GM13976 (cell line): Measurements from ENCODE around the gene SBNO1.
"Not testable (repeated sequence)": the region's sequence is repeated elsewhere in the genome, so short reads cannot be mapped to it uniquely, and the experiment has no call there.

Source experiments
- DNase-seq: peaks from one replicate; pipeline ENCODE4 v3.0.0; 2012; ENCODE audit warnings: low spot score
- in situ Hi-C: fragments of 300-500 bp; cut with MboI; formaldehyde crosslinking; loops from one replicate; pipeline ENCODE4 v1.12.0; 2022; ENCODE audit warnings: low sequenced_read_pairs, mixed read lengths, inconsistent platforms; ENCODE audit not compliant: unreplicated experiment
- TF ChIP-seq, protein P1 (sequence below): IDR thresholded peaks from 2 replicates; pipeline ENCODE4 v1.5.1; 2012; ENCODE audit warnings: borderline replicate concordance, mild to moderate bottlenecking; ENCODE audit not compliant: insufficient read depth; ENCODE audit errors: extremely low read depth, missing control alignments, control extremely low read depth

SBNO1 gene

DNA sequence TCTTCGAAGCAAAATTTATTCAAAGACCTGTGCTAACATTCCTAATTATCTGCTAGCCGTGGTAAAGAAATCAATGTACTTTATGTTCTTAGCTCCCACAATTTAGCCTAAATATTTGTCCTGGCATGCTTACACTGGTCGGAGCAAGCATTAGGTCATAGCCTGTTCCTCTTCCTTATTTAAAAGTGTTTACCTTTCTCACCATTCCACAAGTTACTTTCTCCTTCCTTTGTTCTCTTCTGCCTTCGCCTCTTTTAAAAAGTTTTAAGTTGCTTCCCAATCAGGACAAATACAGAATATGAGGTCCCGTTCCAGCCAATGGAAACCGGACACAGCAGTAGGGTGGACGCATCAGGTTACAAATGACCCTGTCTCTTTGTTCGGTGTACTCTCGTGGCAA is 104.6 kb downstream of the SBNO1 start:
- TF ChIP-seq, protein P1, sequence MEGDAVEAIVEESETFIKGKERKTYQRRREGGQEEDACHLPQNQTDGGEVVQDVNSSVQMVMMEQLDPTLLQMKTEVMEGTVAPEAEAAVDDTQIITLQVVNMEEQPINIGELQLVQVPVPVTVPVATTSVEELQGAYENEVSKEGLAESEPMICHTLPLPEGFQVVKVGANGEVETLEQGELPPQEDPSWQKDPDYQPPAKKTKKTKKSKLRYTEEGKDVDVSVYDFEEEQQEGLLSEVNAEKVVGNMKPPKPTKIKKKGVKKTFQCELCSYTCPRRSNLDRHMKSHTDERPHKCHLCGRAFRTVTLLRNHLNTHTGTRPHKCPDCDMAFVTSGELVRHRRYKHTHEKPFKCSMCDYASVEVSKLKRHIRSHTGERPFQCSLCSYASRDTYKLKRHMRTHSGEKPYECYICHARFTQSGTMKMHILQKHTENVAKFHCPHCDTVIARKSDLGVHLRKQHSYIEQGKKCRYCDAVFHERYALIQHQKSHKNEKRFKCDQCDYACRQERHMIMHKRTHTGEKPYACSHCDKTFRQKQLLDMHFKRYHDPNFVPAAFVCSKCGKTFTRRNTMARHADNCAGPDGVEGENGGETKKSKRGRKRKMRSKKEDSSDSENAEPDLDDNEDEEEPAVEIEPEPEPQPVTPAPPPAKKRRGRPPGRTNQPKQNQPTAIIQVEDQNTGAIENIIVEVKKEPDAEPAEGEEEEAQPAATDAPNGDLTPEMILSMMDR, result no peak
- in situ Hi-C loops, result loop anchor here (10.0 kb wide), 1 partner anchor 335 kb away; no protein-coding TSS in a partner anchor
- no peak for DNase-seq

DNA sequence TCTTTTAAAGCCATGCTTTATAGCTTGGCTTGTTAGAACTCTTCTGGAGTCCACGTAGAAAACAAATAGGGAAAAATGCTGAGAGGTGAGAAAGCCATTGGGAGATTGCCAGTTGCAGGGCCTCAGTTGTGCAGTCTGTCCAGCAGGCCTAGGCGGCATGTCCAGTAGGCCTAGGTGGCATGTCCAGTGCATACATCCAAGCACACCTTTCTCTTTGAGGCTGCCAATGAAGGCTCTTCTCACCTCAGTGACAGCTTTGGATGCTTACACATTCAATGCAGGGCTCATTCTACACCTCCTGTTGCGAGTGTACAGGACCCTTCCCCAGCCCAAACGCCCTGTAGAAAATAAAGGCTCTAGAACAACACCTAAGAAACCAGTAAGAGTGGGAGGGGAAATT is 106.1 kb downstream of the SBNO1 start:
- TF ChIP-seq, protein P1, result no peak
- DNase-seq, result no peak
- in situ Hi-C loops, result no loop called here

DNA sequence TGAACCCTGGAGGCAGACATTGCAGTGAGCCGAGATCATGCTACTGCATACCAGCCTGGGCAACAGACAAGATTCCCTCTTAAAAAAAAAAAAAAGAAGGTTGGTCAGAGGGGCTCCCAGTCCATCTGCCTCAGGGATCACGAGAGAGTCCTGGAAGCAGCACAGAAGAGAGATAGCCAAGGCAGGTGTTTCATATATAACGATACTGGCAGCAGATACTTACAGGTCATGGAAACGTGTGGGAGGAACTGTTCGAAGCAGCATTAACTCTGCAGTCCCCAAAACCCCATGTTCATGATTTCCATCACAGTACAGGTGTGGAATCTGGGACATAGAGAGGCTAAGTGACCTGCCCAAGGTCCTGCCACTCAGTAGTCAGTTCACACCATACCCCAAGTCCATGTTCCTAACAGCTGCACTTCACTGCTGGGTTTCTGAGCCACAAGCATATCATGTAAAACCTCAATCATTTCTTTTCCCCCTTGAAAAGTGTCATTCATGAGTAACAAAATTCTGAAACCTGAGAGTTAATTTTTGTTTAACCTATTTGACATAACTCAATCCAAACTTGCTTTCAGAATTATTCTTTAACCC is 109.7 kb downstream of the SBNO1 start:
- in situ Hi-C loops, result no loop called here
- TF ChIP-seq, protein P1, result no peak
- no peak for DNase-seq

DNA sequence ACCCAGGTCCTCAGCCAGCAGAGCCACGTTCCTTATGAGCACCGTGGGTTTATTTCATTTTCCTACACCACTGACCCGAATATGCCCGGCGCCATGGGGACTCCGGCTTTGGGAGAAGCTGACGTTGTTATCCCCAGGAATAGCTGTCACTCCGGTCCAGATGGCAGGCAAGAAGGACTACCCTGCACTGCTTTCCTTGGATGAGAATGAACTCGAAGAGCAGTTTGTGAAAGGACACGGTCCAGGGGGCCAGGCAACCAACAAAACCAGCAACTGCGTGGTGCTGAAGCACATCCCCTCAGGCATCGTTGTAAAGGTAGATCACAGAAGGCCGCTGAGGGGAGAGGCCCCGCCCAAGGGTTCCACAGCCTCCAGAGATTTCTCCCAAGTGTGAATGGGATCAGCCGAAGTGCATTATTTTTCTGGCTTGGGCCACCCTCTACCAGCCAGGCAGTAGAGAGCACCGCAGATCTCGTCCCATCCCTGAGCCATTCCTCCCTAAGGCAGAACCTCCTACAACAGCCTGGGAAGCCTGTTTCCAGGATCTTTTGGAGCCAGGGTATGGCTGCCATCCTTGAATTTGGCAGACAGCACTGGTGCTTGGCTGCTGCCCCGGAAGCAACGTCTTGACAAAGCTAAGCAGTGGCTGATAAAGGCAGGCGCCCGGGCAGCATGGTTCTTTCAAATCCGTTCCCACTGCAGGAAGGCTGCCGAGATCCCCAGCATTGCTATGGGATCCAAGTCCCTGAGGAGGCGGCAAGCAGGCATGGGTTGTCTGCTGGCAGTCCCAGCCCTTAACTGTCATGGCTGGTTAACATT is 110.8 kb downstream of the SBNO1 start:
- no peak for DNase-seq
- TF ChIP-seq, protein P1, result no peak
- in situ Hi-C loops, result no loop called here

DNA sequence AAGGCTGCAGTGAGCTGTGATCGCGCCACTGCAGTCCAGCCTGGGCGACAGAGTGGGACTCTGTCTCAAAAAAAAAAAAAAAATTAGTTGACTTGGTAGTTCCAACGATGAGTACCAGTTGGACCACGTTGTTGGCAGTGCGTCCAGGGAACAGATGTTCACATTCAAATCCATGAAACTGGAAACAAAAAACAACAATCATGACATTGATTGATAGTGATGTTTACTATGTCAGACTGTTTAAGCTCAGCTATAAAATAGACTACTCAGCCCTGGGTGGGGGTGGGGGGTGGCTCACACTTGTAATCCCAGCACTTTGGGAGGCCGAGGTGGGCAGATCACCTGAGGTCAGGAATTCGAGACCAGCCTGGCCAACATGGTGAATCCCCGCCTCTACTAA is 112.3 kb downstream of the SBNO1 start:
- DNase-seq, in situ Hi-C loops: not testable (repeated sequence)

DNA sequence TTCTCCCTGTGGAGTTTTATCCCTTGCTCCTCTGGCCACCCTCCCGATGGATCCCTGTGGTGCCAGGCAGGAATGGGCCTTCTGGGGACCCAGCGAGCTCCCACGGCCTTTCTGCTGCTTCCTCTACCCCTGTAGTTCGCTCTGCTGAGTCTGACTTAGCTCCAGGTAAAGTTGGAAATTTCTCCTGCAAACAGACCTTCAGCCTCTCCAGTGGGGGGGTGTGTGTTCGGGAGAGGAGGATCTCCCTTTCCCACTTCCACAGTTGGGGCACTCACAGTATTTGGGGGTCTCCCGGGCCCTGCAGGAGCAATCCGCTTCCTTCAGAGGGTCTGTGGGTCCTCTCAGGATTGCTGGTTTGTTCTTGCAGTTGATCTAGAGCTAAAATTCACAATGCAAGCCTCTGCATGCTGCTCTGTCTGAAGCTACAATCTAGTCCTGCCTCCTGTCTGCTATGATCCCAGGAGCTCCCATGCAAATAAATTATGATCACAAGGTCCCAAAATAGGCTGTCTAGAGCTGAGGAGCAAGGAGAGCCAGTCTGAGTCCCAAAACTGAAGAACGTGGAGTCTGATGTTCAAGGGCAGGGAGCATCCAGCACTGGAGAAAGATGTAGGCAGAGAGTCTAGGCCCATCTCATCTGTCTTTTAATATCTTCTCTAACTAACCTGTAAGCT is 113.1 kb downstream of the SBNO1 start:
- in situ Hi-C loops, result no loop called here
- DNase-seq, result no peak
- TF ChIP-seq, protein P1, result no peak

DNA sequence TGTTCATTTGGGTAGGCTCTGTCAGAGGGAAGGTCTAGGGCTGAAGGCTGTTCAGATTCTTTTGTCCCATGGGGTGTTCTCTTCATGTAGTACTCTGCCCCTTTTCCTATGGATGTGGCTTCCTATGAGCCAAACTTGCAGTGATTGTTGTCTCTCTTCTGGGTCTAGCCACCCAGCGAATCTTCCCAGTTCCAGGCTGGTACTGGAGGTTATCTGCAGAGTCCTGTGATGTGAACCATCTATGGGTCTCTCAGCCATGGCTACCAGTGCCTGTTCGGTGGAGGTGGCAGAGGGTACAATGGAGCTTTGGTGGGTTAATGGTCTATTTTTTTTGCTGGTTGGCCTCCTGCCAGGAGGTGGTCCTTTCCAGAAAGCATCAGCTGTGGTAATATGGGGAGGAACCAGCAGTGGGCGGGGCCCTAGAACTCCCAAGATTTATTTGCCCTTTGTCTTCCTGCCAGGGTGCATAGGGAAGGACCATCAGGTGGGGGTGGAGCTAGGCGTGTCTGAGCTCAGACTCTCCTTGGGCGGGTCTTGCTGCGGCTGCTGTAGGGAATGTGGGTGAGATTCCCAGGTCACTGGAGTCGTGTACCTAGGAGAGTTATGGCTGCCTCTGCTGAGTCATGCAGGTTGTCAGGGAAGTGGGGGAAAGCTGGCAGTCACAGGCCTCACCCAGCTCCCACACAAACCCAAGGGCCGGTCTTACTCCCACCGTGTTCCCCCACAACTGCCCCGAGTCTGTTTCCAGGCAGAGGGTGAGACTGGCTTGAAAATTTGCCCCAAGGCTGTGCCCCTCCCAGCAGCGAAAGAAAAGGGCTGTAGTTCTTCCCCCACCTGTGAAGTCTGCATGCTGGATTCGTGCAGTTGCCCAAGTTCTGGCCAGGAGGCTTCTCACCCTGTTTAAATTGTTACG is 113.9 kb downstream of the SBNO1 start:
- TF ChIP-seq, protein P1, result no peak
- in situ Hi-C loops, result no loop called here
- DNase-seq, result no peak

DNA sequence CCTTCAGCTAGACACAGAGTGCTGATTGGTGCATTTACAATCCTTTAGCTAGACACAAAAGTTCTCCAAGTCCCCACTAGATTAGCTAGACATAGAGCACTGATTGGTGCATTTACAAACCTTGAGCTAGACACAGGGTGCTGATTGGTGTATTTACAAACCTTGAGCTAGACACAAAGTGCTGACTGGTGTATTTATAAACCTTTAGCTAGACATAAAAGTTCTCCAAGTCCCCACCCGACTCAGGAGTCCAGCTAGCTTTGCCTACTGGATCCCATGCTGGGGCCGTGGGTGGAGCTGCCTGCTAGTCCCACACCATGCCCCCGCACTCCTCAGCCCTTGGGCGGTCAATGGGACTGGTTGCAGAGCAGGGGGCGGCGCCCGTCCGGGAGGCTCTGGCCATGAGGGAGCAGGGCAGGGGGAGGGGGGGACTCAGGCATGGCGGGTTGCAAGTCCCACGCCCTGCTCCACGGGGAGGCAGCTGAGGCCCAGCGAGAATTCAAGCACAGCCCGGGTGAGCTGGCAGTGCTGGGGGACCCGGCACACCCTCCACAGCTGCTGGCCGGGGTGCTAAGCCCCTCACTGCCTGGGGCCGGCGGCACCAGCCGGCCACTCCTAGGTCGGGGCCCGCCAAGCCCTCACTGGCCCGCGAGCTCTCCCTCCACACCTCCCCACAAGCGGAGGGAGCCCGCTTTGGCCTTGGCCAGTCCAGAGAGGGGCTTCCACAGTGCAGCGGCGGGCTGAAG is 115.5 kb downstream of the SBNO1 start:
- not testable (repeated sequence) for DNase-seq
- in situ Hi-C loops, result loop anchor here (25.0 kb wide), 1 partner anchor 387 kb away; no protein-coding TSS in a partner anchor

DNA sequence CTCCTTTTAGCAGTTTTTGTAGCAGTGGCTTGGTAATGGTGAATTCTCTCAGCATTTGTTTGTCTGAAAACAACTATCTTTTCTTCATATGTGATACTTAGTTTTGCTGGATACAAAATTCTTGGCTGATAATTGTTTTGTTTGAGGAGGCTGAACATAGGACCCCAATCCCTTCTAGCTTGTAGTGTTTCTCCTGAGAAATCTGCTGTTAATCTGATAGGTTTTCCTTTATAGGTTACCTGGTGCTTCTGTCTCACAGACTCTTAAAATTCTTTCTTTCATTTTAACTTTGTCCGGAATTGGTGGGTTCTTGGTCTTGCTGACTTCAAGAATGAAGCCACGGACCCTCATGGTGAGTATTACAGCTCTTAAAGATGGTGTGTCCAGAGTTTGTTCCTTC is 116.5 kb downstream of the SBNO1 start:
- DNase-seq, result not testable (repeated sequence)
- in situ Hi-C loops, result loop anchor here (25.0 kb wide), 1 partner anchor 386 kb away; no protein-coding TSS in a partner anchor
